Tibial nerve (tissue), 4 donors: ENCODE results near the gene PPP4R1. TPM values are rescaled to one million over a fixed set of nuclear protein-coding genes. Genes with fewer than 3 reads are reported as not detected.
A peak's percentile ranks its signal among the peaks of the same experiment; 100 is the strongest.

ENCODE experiments used
- DNase-seq, 2 donors: peaks; one replicate each; pipeline ENCODE4 v3.0.0-alpha.2; 2019; ENCODE audit warnings: low spot score in 2 of 2
- H3K27ac ChIP-seq, 4 donors: fragments of 200-600 bp; sonication (generic) in 3 of 4; one replicate each; pipeline ENCODE4 v1.5.1; 2017 to 2019; ENCODE audit warnings: mild to moderate bottlenecking in 1 of 4
- H3K27me3 ChIP-seq, 2 donors: fragments of 200-600 bp; sonication (generic) in 1 of 2; one replicate each; pipeline versions ENCODE4 v1.5.1 to v1.6.0; 2017 to 2019
- H3K36me3 ChIP-seq, 3 donors: fragments of 200-600 bp; sonication (generic); one replicate each; pipeline ENCODE4 v1.5.1; 2018 to 2019
- H3K4me1 ChIP-seq, 4 donors: fragments of 200-600 bp; sonication (generic) in 3 of 4; one replicate each; pipeline ENCODE4 v1.5.1; 2017 to 2019
- H3K4me3 ChIP-seq, 4 donors: fragments of 200-600 bp; sonication (generic) in 3 of 4; one replicate each; pipeline ENCODE4 v1.5.1; 2017 to 2019; ENCODE audit warnings: mild to moderate bottlenecking in 1 of 4, moderate library complexity in 1 of 4
- H3K9me3 ChIP-seq, 4 donors: fragments of 200-600 bp; sonication (generic) in 3 of 4; one replicate each; pipeline ENCODE4 v1.5.1; 2017 to 2019
- CTCF ChIP-seq, 5 experiments: fragments of 200-600 bp in 3 of 5; fragments of 450-650 bp in 2 of 5; sonication (generic) in 3 of 5; IDR thresholded peaks; one replicate each; pipeline ENCODE4 v1.5.1; 2016 to 2019; ENCODE audit warnings: antibody characterized with exemption in 5 of 5, mild to moderate bottlenecking in 3 of 5, moderate library complexity in 2 of 5
- EP300 ChIP-seq, 2 donors: sonication (generic); formaldehyde crosslinking; IDR thresholded peaks; one replicate each; pipeline ENCODE4 v1.6.1; 2017; ENCODE audit warnings: antibody characterized with exemption in 2 of 2, mild to moderate bottlenecking in 1 of 2
- POLR2A ChIP-seq, 2 donors: fragments of 450-650 bp; IDR thresholded peaks; one replicate each; pipeline ENCODE4 v1.6.1; 2017; ENCODE audit warnings: antibody characterized with exemption in 2 of 2, mild to moderate bottlenecking in 2 of 2, moderate library complexity in 2 of 2
- WGBS, 2 donors: methylation state at CpG; one replicate each; pipeline ENCODE4 v1.1.5; 2018; 5-methylcytosine and 5-hydroxymethylcytosine counted together
- total RNA-seq, 4 donors: library from RNA; depleted of rRNA; stranded (reverse); fragments of >200 nt; gene quantifications; one replicate each; pipeline ENCODE4 v1.1.0, GENCODE V29; 2016

The PPP4R1 gene
- total RNA-seq, 4 donors from 2014 or later: 97.7 to 124 (median 102) TPM

- H3K36me3 ChIP-seq: peaks cover 0 to 57% (median 0%) of the 10 kb centered on the region in 3 donors
These were observed 36.1 kb downstream of the PPP4R1 start for GRCh38 chr18:9578306-9578705.

GRCh38 chr18:9577361-9577760, 37.0 kb downstream of the PPP4R1 start:
- Histone ChIP-seq H3K27ac (no peak overlapping the region), H3K4me1 (peaks cover 0 to 12% (median 2%) of the 10 kb centered on the region in 4 donors), H3K27me3 (no peaks in the 10 kb centered on the region), H3K36me3 (peaks cover 0 to 51% (median 0%) of the 10 kb centered on the region in 3 donors), H3K4me3 (no peak overlapping the region), H3K9me3 (no peaks in the 10 kb centered on the region)
- WGBS, 2 donors: 93 to 95% methylated on average over 9 of the region's 9 CpGs
- DNase-seq: no peak
- TF ChIP-seq POLR2A (IDR thresholded peaks at IDR 0.05) (no peak), CTCF (IDR thresholded peaks at IDR 0.05) (no peak), EP300 (IDR thresholded peaks at IDR 0.05) (no peak)

More at GRCh38 chr18:9578306-9578705, 36.1 kb downstream of the PPP4R1 start:
- H3K9me3 ChIP-seq: no peaks in the 10 kb centered on the region
- no peak for DNase-seq
- H3K27ac ChIP-seq: no peak overlapping the region
- TF ChIP-seq CTCF (IDR thresholded peaks at IDR 0.05) (no peak), POLR2A (IDR thresholded peaks at IDR 0.05) (no peak), EP300 (IDR thresholded peaks at IDR 0.05) (no peak)
- H3K27me3 ChIP-seq: no peaks in the 10 kb centered on the region
- H3K4me3 ChIP-seq: no peak overlapping the region
- peaks cover 0 to 12% (median 2%) of the 10 kb centered on the region in 4 donors for H3K4me1 ChIP-seq

- no peaks in the 10 kb centered on the region for H3K27me3 ChIP-seq
- H3K36me3 ChIP-seq: peaks cover 0 to 51% (median 5%) of the 10 kb centered on the region in 3 donors
- no peak overlapping the region for H3K4me3 ChIP-seq
- peak overlapping the region in 2 of 4 donors; percentile 7 to 25 for H3K27ac ChIP-seq
- H3K9me3 ChIP-seq: no peaks in the 10 kb centered on the region
- peak; percentile 47 to 94 for DNase-seq
- peak in 1 of 2 donors; percentile 80 for TF ChIP-seq EP300 (IDR thresholded peaks at IDR 0.05)
- TF ChIP-seq CTCF (IDR thresholded peaks at IDR 0.05): peak; percentile 65 to 83 (median 79)
- no peak for TF ChIP-seq POLR2A (IDR thresholded peaks at IDR 0.05)
- peaks cover 0 to 12% (median 2%) of the 10 kb centered on the region in 4 donors for H3K4me1 ChIP-seq
- 3 to 9% methylated on average over 5 of the region's 5 CpGs for WGBS, 2 donors
These were observed 38.8 kb downstream of the PPP4R1 start for GRCh38 chr18:9575558-9575957.

GRCh38 chr18:9574473-9575115, 39.8 kb downstream of the PPP4R1 start:
- H3K4me3 ChIP-seq: no peak overlapping the region
- no peak for DNase-seq
- H3K27ac ChIP-seq: no peak overlapping the region
- H3K36me3 ChIP-seq: peaks cover 0 to 51% (median 5%) of the 10 kb centered on the region in 3 donors
- peaks cover 0 to 12% (median 2%) of the 10 kb centered on the region in 4 donors for H3K4me1 ChIP-seq
- H3K9me3 ChIP-seq: no peaks in the 10 kb centered on the region
- WGBS, 2 donors: 78 to 80% methylated on average over 7 of the region's 7 CpGs
- no peak for TF ChIP-seq EP300 (IDR thresholded peaks at IDR 0.05)
- TF ChIP-seq CTCF (IDR thresholded peaks at IDR 0.05): no peak
- no peak for TF ChIP-seq POLR2A (IDR thresholded peaks at IDR 0.05)
- H3K27me3 ChIP-seq: no peaks in the 10 kb centered on the region

- TF ChIP-seq EP300 (IDR thresholded peaks at IDR 0.05) (no peak), POLR2A (IDR thresholded peaks at IDR 0.05) (no peak), CTCF (IDR thresholded peaks at IDR 0.05) (no peak)
- Histone ChIP-seq H3K4me1 (peaks cover 0 to 12% (median 2%) of the 10 kb centered on the region in 4 donors), H3K9me3 (no peaks in the 10 kb centered on the region), H3K27ac (no peak overlapping the region), H3K4me3 (no peak overlapping the region), H3K27me3 (no peaks in the 10 kb centered on the region), H3K36me3 (peaks cover 0 to 59% (median 5%) of the 10 kb centered on the region in 3 donors)
- DNase-seq: no peak
- 86 to 95% methylated on average over 3 of the region's 3 CpGs for WGBS, 2 donors
These were observed 42.8 kb downstream of the PPP4R1 start for GRCh38 chr18:9571546-9571945.
